DOHH2 (cell line): ENCODE results near the gene CCDC24.

Experiments used
- H3F3A ChIP-seq: fragments of 200-600 bp; sonication (generic), shearing (Covaris generic); 2 replicates; pipeline ENCODE4 v1.6.0; 2016; ENCODE audit warnings: antibody characterized with exemption, mild to moderate bottlenecking; ENCODE audit not compliant: control insufficient read depth, insufficient read depth
- H3K27ac ChIP-seq: fragments of 200-600 bp; sonication (generic); 2 replicates; pipeline ENCODE4 v1.5.1; 2014; ENCODE audit warnings: low read depth, mild to moderate bottlenecking, low read length, moderate library complexity
- H3K27me3 ChIP-seq: fragments of 200-600 bp; sonication (generic); 2 replicates; pipeline ENCODE4 v1.6.1; 2014; ENCODE audit warnings: mild to moderate bottlenecking, low read length, mixed read lengths; ENCODE audit not compliant: control insufficient read depth
- H3K36me3 ChIP-seq: fragments of 200-600 bp; sonication (generic); 2 replicates; pipeline ENCODE4 v1.6.1; 2014; ENCODE audit warnings: mild to moderate bottlenecking, low read length, moderate library complexity, mixed read lengths; ENCODE audit not compliant: control insufficient read depth
- H3K4me1 ChIP-seq: fragments of 200-600 bp; sonication (generic); 2 replicates; pipeline ENCODE4 v1.6.1; 2014; ENCODE audit warnings: mild to moderate bottlenecking, low read length, mixed read lengths; ENCODE audit not compliant: control insufficient read depth
- H3K4me2 ChIP-seq: fragments of 200-600 bp; sonication (generic); 2 replicates; pipeline ENCODE4 v1.6.0; 2014; ENCODE audit warnings: mild to moderate bottlenecking, low read length, moderate library complexity
- H3K4me3 ChIP-seq: fragments of 200-600 bp; sonication (generic); 2 replicates; pipeline ENCODE4 v1.5.1; 2014; ENCODE audit warnings: mild to moderate bottlenecking, low read length, mixed read lengths
- H3K79me2 ChIP-seq: fragments of 200-600 bp; sonication (generic); 2 replicates; pipeline ENCODE4 v1.6.1; 2014; ENCODE audit warnings: mild to moderate bottlenecking, low read length, mixed read lengths; ENCODE audit not compliant: control insufficient read depth
- H3K9me2 ChIP-seq: fragments of 200-600 bp; sonication (generic); replicated peaks from 2 replicates; pipeline ENCODE4 v1.6.1; 2014; ENCODE audit warnings: mild to moderate bottlenecking, low read length, mixed read lengths; ENCODE audit not compliant: control insufficient read depth
- H3K9me3 ChIP-seq: fragments of 200-600 bp; sonication (generic); 2 replicates; pipeline ENCODE4 v1.6.1; 2014; ENCODE audit warnings: antibody characterized with exemption, low read length, mixed read lengths; ENCODE audit not compliant: control insufficient read depth, insufficient read depth
- H4K20me1 ChIP-seq: fragments of 200-600 bp; sonication (generic); 2 replicates; pipeline ENCODE4 v1.6.0; 2014; ENCODE audit warnings: low read depth, mild to moderate bottlenecking, antibody characterized with exemption, low read length, moderate library complexity; ENCODE audit not compliant: control insufficient read depth, insufficient read depth
- EZH2phosphoT487 ChIP-seq: fragments of 200-600 bp; sonication (generic); IDR thresholded peaks from 2 replicates; pipeline ENCODE4 v1.6.1; 2017; ENCODE audit warnings: borderline replicate concordance, mild to moderate bottlenecking, antibody characterized with exemption, low read length, moderate library complexity, mixed read lengths
- TF ChIP-seq, protein P1 (sequence below): fragments of 200-600 bp; sonication (generic); IDR thresholded peaks from one replicate; pipeline ENCODE4 v1.5.1; 2014; ENCODE audit warnings: antibody characterized with exemption, mild to moderate bottlenecking, low read depth, low read length; ENCODE audit not compliant: poor library complexity, severe bottlenecking

CCDC24 gene

DNA sequence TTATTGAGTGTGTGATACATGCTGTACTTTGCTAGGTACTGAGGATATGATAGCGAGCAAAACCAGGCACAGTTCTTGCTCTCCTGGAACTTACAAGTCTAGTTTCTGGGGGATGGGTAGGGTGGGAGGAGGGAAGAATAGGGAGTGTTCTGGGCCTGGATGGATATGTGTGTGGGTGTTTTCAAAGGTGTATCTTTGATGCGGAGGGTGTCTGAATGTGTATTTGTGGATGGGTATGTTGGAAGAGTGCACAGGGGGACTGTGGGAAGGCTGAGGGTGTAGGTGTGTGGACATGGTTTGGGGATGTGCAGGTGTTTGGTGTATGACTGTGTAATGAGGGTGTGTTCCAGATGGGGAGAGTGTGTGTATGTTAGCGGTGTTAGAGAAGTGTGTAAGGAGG is 26.1 kb upstream of the CCDC24 start:
- H3K36me3 ChIP-seq: peaks cover 10% of the 10 kb centered on the region; the same call in 1 of the 2 replicates
- no peaks in the 10 kb centered on the region for H3K9me2 ChIP-seq
- H3K9me3 ChIP-seq: no peaks in the 10 kb centered on the region
- no peaks in the 10 kb centered on the region; the same call in 1 of the 2 replicates for H3F3A ChIP-seq
- H4K20me1 ChIP-seq: no peaks in the 10 kb centered on the region
- TF ChIP-seq, protein P1, sequence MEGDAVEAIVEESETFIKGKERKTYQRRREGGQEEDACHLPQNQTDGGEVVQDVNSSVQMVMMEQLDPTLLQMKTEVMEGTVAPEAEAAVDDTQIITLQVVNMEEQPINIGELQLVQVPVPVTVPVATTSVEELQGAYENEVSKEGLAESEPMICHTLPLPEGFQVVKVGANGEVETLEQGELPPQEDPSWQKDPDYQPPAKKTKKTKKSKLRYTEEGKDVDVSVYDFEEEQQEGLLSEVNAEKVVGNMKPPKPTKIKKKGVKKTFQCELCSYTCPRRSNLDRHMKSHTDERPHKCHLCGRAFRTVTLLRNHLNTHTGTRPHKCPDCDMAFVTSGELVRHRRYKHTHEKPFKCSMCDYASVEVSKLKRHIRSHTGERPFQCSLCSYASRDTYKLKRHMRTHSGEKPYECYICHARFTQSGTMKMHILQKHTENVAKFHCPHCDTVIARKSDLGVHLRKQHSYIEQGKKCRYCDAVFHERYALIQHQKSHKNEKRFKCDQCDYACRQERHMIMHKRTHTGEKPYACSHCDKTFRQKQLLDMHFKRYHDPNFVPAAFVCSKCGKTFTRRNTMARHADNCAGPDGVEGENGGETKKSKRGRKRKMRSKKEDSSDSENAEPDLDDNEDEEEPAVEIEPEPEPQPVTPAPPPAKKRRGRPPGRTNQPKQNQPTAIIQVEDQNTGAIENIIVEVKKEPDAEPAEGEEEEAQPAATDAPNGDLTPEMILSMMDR: no peak
- no peak for TF ChIP-seq EZH2phosphoT487
- peaks cover 4% of the 10 kb centered on the region for H3K4me1 ChIP-seq
- peaks cover 5% of the 10 kb centered on the region for H3K79me2 ChIP-seq
- no peak overlapping the region for H3K4me3 ChIP-seq
- no peak overlapping the region for H3K4me2 ChIP-seq
- no peak overlapping the region for H3K27ac ChIP-seq
- no peaks in the 10 kb centered on the region for H3K27me3 ChIP-seq

DNA sequence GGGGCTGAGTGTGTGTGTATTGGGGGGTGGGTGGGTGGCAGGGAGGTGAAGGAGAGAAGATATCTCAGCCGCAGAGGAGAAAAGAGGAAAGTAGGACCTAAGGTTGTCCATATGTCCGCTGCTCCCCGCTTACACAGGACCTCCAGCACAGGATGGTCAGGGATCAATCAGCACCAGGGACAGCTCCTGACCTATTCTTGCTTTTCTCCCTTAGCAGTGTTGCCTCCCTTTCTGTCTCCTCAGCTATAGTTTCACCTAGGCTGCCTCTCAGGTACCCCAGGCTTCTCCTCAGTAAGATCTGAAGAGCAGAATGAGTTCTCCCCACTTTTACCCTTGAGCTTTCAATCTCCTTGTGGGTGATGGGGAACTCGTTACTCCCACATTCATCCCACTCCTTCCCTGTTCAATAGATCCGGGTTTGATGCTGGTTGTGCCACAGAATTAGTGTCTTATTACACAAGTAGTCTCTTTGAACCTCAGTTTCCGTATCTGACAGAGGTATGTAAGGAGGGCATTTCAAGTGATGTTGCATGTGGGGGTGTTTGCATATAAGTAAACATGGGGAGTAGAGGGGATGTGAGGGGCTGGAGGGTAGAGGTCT is 23.0 kb upstream of the CCDC24 start:
- peaks cover 6% of the 10 kb centered on the region; the same call in 1 of the 2 replicates for H3F3A ChIP-seq
- no peak overlapping the region for H3K4me3 ChIP-seq
- no peak overlapping the region for H3K4me2 ChIP-seq
- H4K20me1 ChIP-seq: no peaks in the 10 kb centered on the region
- peaks cover 30% of the 10 kb centered on the region for H3K36me3 ChIP-seq
- peaks cover 21% of the 10 kb centered on the region for H3K79me2 ChIP-seq
- H3K27me3 ChIP-seq: no peaks in the 10 kb centered on the region
- H3K9me2 ChIP-seq: no peaks in the 10 kb centered on the region
- no peaks in the 10 kb centered on the region for H3K9me3 ChIP-seq
- no peak overlapping the region for H3K27ac ChIP-seq
- TF ChIP-seq, protein P1: no peak
- no peak for TF ChIP-seq EZH2phosphoT487
- peaks cover 16% of the 10 kb centered on the region for H3K4me1 ChIP-seq

DNA sequence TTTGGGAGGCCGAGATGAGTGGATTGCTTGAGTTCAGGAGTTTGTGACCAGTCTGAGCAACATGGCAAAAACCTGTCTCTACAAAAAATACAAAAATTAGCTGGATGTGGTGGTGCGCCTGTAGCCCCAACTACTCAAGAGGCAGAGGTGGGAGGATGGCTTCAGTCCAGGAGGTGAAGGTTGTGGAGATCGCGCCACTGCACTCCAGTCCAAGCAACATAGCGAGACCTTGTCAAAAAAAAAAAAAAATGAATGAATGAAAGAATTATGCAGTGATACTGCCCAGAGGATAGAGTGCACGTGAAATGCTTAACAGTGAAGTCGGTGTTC is 22.0 kb upstream of the CCDC24 start:
- H3K27me3 ChIP-seq: no peaks in the 10 kb centered on the region
- peak overlapping the region; percentile 89 for H3K4me2 ChIP-seq
- H3K4me1 ChIP-seq: peaks cover 25% of the 10 kb centered on the region
- no peaks in the 10 kb centered on the region for H4K20me1 ChIP-seq
- no peak overlapping the region for H3K27ac ChIP-seq
- TF ChIP-seq, protein P1: no peak
- TF ChIP-seq EZH2phosphoT487: no peak
- H3K4me3 ChIP-seq: peak overlapping the region; percentile 95
- H3K9me3 ChIP-seq: no peaks in the 10 kb centered on the region
- H3F3A ChIP-seq: peaks cover 12% of the 10 kb centered on the region; the same call in 1 of the 2 replicates
- no peaks in the 10 kb centered on the region for H3K9me2 ChIP-seq
- peaks cover 36% of the 10 kb centered on the region for H3K36me3 ChIP-seq
- H3K79me2 ChIP-seq: peaks cover 21% of the 10 kb centered on the region
